HCT116 (cell line): Measurements from ENCODE around the gene GRM4. TPM values are rescaled to one million over a fixed set of nuclear protein-coding genes. Genes with fewer than 3 reads are reported as not detected.

Experiments
- ATAC-seq: fragments of 200-7000 bp; cut with Tn5 transposase; 2 replicates; pipeline ENCODE4 v1.9.1; 2020; ENCODE audit warnings: mild to moderate bottlenecking, moderate library complexity
- BruUV-seq: library from RNA; stranded (reverse); fragments of 400-500 nt; replicated peaks from 2 replicates; lab custom pipeline; 2021; lab: Mats Ljungman, UMichigan
- CTCF ChIA-PET: fragments of 300-600 bp; sonication (Branson Sonifier 250); formaldehyde crosslinking; loops from one replicate; lab custom pipeline; 2021; ENCODE audit warnings: antibody characterized with exemption; lab: Charles Lee
- POLR2A ChIA-PET: fragments of 300-600, 350-600 bp; sonication (Branson Sonifier 250); formaldehyde crosslinking; loops from one replicate; lab custom pipeline; 2021; ENCODE audit warnings: antibody characterized with exemption; lab: Charles Lee
- RAD21 ChIA-PET, 2 experiments: fragments of 300-600 bp; sonication (Branson Sonifier 250); formaldehyde crosslinking; loops; one replicate each; lab custom pipeline; 2023; ENCODE audit warnings: low total read pairs in 2 of 2; ENCODE audit not compliant: uncharacterized antibody in 2 of 2, unreplicated experiment in 2 of 2, low non-redundant PET in 1 of 2; lab: Charles Lee
- DNase-seq: peaks from one replicate; pipeline ENCODE4 v3.0.0-alpha.2; 2010; ENCODE audit warnings: low read depth, low spot score
- H2AFZ ChIP-seq: fragments of 200-600 bp; shearing (Covaris generic), sonication (generic); 2 replicates; pipeline ENCODE4 v1.6.1; 2017; ENCODE audit warnings: low read depth, mixed run types, mixed read lengths, antibody characterized with exemption, low read length; ENCODE audit not compliant: poor library complexity, severe bottlenecking
- H3K27ac ChIP-seq: 2 replicates; pipeline ENCODE4 v1.5.1; 2012; ENCODE audit warnings: low read depth, low read length
- H3K27me3 ChIP-seq: fragments of 200-600 bp; sonication (generic); 2 replicates; pipeline ENCODE4 v1.6.1; 2016; ENCODE audit warnings: mixed run types, low read length, mixed read lengths; ENCODE audit not compliant: insufficient read depth
- H3K36me3 ChIP-seq, 2 experiments: fragments of 200-500 bp in 1 of 2; fragments of 200-600 bp in 1 of 2; sonication (Bioruptor generic) in 1 of 2; sonication (generic) in 1 of 2; 2 replicates each; pipeline versions ENCODE4 v1.5.1 to v1.6.1; 2014 to 2016; ENCODE audit warnings: low read length in 2 of 2, inconsistent platforms in 1 of 2, mixed read lengths in 1 of 2, mixed run types in 1 of 2; ENCODE audit not compliant: insufficient read depth in 2 of 2, control insufficient read depth in 1 of 2
- H3K4me1 ChIP-seq, 2 experiments: fragments of 200-600 bp in 1 of 2; sonication (generic) in 1 of 2; 2 replicates each; pipeline versions ENCODE4 v1.5.1 to v1.6.1; 2012 to 2017; ENCODE audit warnings: low read length in 2 of 2, inconsistent platforms in 1 of 2, mild to moderate bottlenecking in 1 of 2, mixed read lengths in 1 of 2, mixed run types in 1 of 2, moderate library complexity in 1 of 2; ENCODE audit not compliant: insufficient read depth in 2 of 2, control insufficient read depth in 1 of 2
- H3K4me2 ChIP-seq: fragments of 200-600 bp; sonication (generic); 2 replicates; pipeline ENCODE4 v1.6.1; 2017; ENCODE audit warnings: mixed run types, low read length, mixed read lengths
- H3K4me3 ChIP-seq, 2 experiments: fragments of 200-600 bp in 1 of 2; sonication (generic) in 1 of 2; replicated peaks in 1 of 2; 2 replicates each; pipeline ENCODE4 v1.5.1; 2011 to 2016; ENCODE audit warnings: low read length in 2 of 2, control low read depth in 1 of 2, low read depth in 1 of 2, mild to moderate bottlenecking in 1 of 2, mixed read lengths in 1 of 2, mixed run types in 1 of 2
- H3K79me2 ChIP-seq: fragments of 200-600 bp; sonication (generic); 2 replicates; pipeline ENCODE4 v1.6.1; 2017; ENCODE audit warnings: mild to moderate bottlenecking, mixed run types, low read length, moderate library complexity, mixed read lengths; ENCODE audit not compliant: insufficient read depth
- H3K9ac ChIP-seq: fragments of 200-600 bp; sonication (generic); 2 replicates; pipeline ENCODE4 v1.6.1; 2016; ENCODE audit warnings: low read length, mixed read lengths
- H3K9me2 ChIP-seq: fragments of 200-600 bp; sonication (generic), shearing (Covaris generic); 2 replicates; pipeline ENCODE4 v1.6.1; 2017; ENCODE audit warnings: mixed run types, mild to moderate bottlenecking, moderate library complexity; ENCODE audit not compliant: insufficient read depth
- H3K9me3 ChIP-seq, 2 experiments: fragments of 200-500 bp in 1 of 2; fragments of 200-600 bp in 1 of 2; sonication (Bioruptor generic) in 1 of 2; sonication (generic) in 1 of 2; 2 replicates each; pipeline ENCODE4 v1.6.1; 2014 to 2017; ENCODE audit warnings: low read length in 2 of 2, mixed read lengths in 2 of 2, inconsistent platforms in 1 of 2, low read depth in 1 of 2, mild to moderate bottlenecking in 1 of 2, mixed run types in 1 of 2, moderate library complexity in 1 of 2; ENCODE audit not compliant: control insufficient read depth in 1 of 2, insufficient read depth in 1 of 2
- H4K20me1 ChIP-seq: fragments of 200-600 bp; sonication (generic), shearing (Covaris generic); 2 replicates; pipeline ENCODE4 v1.6.1; 2017; ENCODE audit warnings: mixed run types, mild to moderate bottlenecking, moderate library complexity; ENCODE audit not compliant: insufficient read depth
- ATF3 ChIP-seq: IDR thresholded peaks from 2 replicates; pipeline ENCODE4 v1.6.1; 2012
- JUND ChIP-seq: IDR thresholded peaks from 2 replicates; pipeline ENCODE4 v1.6.1; 2012
- MAX ChIP-seq: IDR thresholded peaks from 2 replicates; pipeline ENCODE4 v1.6.1; 2012
- POLR2A ChIP-seq: IDR thresholded peaks from 2 replicates; pipeline ENCODE4 v1.7.0; 2011; ENCODE audit warnings: borderline replicate concordance; ENCODE audit not compliant: insufficient read depth, insufficient read length; ENCODE audit errors: extremely low read depth
- POLR2AphosphoS5 ChIP-seq: IDR thresholded peaks from 2 replicates; pipeline ENCODE4 v1.6.1; 2011; ENCODE audit warnings: mild to moderate bottlenecking, low read depth, low read length, moderate library complexity
- TCF7L2 ChIP-seq: IDR thresholded peaks from 2 replicates; pipeline ENCODE4 v1.7.0; 2011; ENCODE audit warnings: borderline replicate concordance, inconsistent platforms; ENCODE audit not compliant: insufficient read depth, insufficient read length; ENCODE audit errors: extremely low read depth
- YY1 ChIP-seq: IDR thresholded peaks from 2 replicates; pipeline ENCODE4 v1.6.1; 2011; ENCODE audit warnings: low read length, low read depth, moderate library complexity, mild to moderate bottlenecking; ENCODE audit not compliant: insufficient replicate concordance; ENCODE audit errors: extremely low read depth
- ZFX ChIP-seq: fragments of 450-650 bp; IDR thresholded peaks from 2 replicates; pipeline ENCODE4 v1.6.1; 2017
- ZNF274 ChIP-seq: fragments of 200-500 bp; sonication (Bioruptor generic); IDR thresholded peaks from 2 replicates; pipeline ENCODE4 v1.6.1; 2014; ENCODE audit warnings: mild to moderate bottlenecking, low read depth, low read length, inconsistent platforms
- intact Hi-C: fragments of 100-400 bp; cut with micrococcal nuclease; formaldehyde crosslinking; loops from 2 replicates; pipeline ENCODE4 v1.10.0; 2022
- total RNA-seq: library from RNA; stranded (reverse); gene quantifications from one replicate; pipeline ENCODE4 v1.2.1, GENCODE V29; 2021; ENCODE audit not compliant: unreplicated experiment

The GRM4 gene
- total RNA-seq, 1 experiment from 2014 or later = 2.6 TPM

- Histone ChIP-seq H3K27ac (no peak overlapping the region), H3K4me3 (no peak overlapping the region), H3K79me2 (no peaks in the 10 kb centered on the region), H4K20me1 (no peaks in the 10 kb centered on the region), H3K4me2 (no peak overlapping the region), H3K27me3 (no peaks in the 10 kb centered on the region), H2AFZ (no peak overlapping the region), H3K9me2 (no peaks in the 10 kb centered on the region), H3K36me3 (no peaks in the 10 kb centered on the region), H3K9me3 (no peaks in the 10 kb centered on the region), H3K9ac (no peak overlapping the region), H3K4me1 (no peaks in the 10 kb centered on the region)
- TF ChIP-seq YY1 (no peak), ZFX (no peak), TCF7L2 (no peak), MAX (no peak), POLR2AphosphoS5 (no peak), ATF3 (no peak), JUND (no peak), POLR2A (no peak), ZNF274 (no peak)
- 0 out of 2 replicates have a peak, but pooled peaks have one; percentile 20 for ATAC-seq
- RAD21 ChIA-PET = no interaction called here
- POLR2A ChIA-PET = no interaction called here
- BruUV-seq = no TSS peak
- intact Hi-C loops = no loop called here
- CTCF ChIA-PET = no interaction called here
- DNase-seq = no peak
These were observed 151.2 kb downstream of the GRM4 start for GRCh38 chr6:33994472-33995308.
